Mucosa of descending colon (tissue), 3 donors: Measurements from ENCODE around the gene PCDH9. TPM values are rescaled to one million over a fixed set of nuclear protein-coding genes. Genes with fewer than 3 reads are reported as not detected.

Source experiments
- ATAC-seq: fragments of 200-7000 bp; cut with Tn5 transposase; one replicate; pipeline ENCODE4 v1.9.1; 2020; ENCODE audit warnings: mild to moderate bottlenecking, moderate library complexity
- DNase-seq, 3 donors: peaks; one replicate each; pipeline ENCODE4 v3.0.0-alpha.2; 2020
- H3K36me3 ChIP-seq: fragments of 200-600 bp; one replicate; pipeline ENCODE4 v1.8.0; 2021; ENCODE audit warnings: low read depth, mild to moderate bottlenecking
- H3K4me1 ChIP-seq: fragments of 200-600 bp; one replicate; pipeline ENCODE4 v1.8.0; 2021; ENCODE audit warnings: low read depth, mild to moderate bottlenecking
- H3K4me3 ChIP-seq: fragments of 200-600 bp; one replicate; pipeline ENCODE4 v1.8.0; 2021; ENCODE audit warnings: mild to moderate bottlenecking
- H3K9me3 ChIP-seq: fragments of 200-600 bp; one replicate; pipeline ENCODE4 v1.8.0; 2021; ENCODE audit warnings: mild to moderate bottlenecking
- intact Hi-C, 2 donors: fragments of 100-400 bp; cut with DNase I in 1 of 2; cut with micrococcal nuclease in 1 of 2; formaldehyde crosslinking; loops; one replicate each; pipeline versions ENCODE4 v1.11.0 to v1.11.1; 2022; cut with DNase I, micrococcal nuclease
- total RNA-seq, 3 donors: library from RNA; stranded (reverse); fragmentation: NEBNext Ultra II Directional in 2 of 3; extraction: Animal tissue kit (Norgen Biotek cat#: 25700) in 2 of 3; gene quantifications; one replicate each; pipeline versions ENCODE4 v1.2.1 to v1.2.4, GENCODE V29; 2021 to 2023
- TF ChIP-seq, protein P1 (sequence below): fragments of 200-600 bp; IDR thresholded peaks from one replicate; pipeline ENCODE4 v1.8.0; 2022; ENCODE audit warnings: antibody characterized with exemption, mild to moderate bottlenecking
- donor health status: DM: no; HTN: no; CAD: no; lungs with moderate emphysema.
- donor health status: DM: no; HTN: no; CAD: no.
- donor health status: DM: no; HTN: yes; CAD: no.

PCDH9 gene
- total RNA-seq, 3 donors from 2014 or later: 0.58 to 5.0 (median 0.80) TPM

DNA sequence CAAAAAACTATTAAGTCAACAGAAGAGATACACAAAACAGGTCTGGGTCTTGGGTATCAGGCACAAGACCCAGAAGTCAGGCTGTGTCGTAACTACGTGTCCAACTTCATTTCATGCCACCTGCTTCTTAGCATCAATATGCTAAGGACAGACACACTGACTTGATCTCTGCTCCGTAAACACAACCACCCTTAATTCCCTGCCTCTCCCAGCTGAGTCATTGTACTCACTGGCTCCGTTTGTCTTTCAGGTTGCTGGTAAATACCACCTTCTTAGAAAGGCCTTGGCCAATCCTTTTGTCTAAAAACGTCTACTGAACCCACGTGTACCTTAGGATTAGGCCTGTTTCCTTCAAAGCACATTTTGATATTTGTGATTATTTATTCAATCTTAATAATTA lies 726.2 kb downstream of the PCDH9 start:
- intact Hi-C loops: no loop called here
- peak in 1 of 3 donors; percentile 2 for DNase-seq
- Histone ChIP-seq H3K36me3 (no peaks in the 10 kb centered on the region), H3K4me3 (no peak overlapping the region), H3K9me3 (no peaks in the 10 kb centered on the region), H3K4me1 (no peaks in the 10 kb centered on the region)
- TF ChIP-seq, protein P1, sequence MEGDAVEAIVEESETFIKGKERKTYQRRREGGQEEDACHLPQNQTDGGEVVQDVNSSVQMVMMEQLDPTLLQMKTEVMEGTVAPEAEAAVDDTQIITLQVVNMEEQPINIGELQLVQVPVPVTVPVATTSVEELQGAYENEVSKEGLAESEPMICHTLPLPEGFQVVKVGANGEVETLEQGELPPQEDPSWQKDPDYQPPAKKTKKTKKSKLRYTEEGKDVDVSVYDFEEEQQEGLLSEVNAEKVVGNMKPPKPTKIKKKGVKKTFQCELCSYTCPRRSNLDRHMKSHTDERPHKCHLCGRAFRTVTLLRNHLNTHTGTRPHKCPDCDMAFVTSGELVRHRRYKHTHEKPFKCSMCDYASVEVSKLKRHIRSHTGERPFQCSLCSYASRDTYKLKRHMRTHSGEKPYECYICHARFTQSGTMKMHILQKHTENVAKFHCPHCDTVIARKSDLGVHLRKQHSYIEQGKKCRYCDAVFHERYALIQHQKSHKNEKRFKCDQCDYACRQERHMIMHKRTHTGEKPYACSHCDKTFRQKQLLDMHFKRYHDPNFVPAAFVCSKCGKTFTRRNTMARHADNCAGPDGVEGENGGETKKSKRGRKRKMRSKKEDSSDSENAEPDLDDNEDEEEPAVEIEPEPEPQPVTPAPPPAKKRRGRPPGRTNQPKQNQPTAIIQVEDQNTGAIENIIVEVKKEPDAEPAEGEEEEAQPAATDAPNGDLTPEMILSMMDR: no peak
- ATAC-seq: peak; percentile 54

DNA sequence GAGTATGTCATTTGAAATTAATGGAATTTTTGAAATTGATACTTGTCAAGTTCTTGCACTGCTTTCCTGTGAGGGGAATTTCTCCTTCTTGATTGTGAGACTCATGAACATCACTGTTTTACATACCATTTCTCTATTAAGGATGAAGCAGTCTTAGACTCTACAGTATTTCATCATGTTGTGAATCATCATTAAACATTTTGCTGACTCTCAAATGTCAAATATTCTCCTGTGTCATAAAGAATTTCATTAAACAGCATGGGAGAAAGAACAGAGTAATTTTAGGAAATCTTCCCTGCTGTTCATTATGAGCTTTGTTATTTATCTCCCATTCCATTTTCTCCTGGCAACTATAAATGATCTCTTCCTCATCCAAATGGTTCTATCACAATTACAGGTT lies 729.0 kb downstream of the PCDH9 start:
- Histone ChIP-seq H3K4me1 (no peaks in the 10 kb centered on the region), H3K4me3 (no peak overlapping the region), H3K36me3 (no peaks in the 10 kb centered on the region), H3K9me3 (no peaks in the 10 kb centered on the region)
- no peak for ATAC-seq
- TF ChIP-seq, protein P1: no peak
- intact Hi-C loops: no loop called here
- DNase-seq: no peak

DNA sequence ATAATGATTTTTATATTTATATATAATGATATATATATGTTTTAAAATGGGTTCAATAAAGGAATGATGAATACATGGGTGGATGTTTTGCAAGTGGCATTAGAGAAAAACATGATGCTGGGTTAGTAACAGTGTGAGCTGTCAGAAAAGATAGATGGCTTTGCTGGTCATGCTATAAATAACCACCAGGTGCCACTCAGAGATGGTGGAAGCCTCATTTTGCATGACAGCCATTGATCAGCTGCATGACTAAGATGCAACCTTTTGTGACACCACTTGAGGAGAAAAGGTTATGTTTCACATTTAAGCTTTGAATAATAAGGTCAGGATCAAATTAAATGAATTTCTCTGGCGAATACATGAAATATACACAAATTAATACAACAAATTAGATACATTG lies 737.7 kb downstream of the PCDH9 start:
- DNase-seq: no peak
- TF ChIP-seq, protein P1: no peak
- Histone ChIP-seq H3K4me3 (no peak overlapping the region), H3K9me3 (no peaks in the 10 kb centered on the region), H3K4me1 (no peaks in the 10 kb centered on the region), H3K36me3 (no peaks in the 10 kb centered on the region)
- ATAC-seq: no peak
- intact Hi-C loops: no loop called here

DNA sequence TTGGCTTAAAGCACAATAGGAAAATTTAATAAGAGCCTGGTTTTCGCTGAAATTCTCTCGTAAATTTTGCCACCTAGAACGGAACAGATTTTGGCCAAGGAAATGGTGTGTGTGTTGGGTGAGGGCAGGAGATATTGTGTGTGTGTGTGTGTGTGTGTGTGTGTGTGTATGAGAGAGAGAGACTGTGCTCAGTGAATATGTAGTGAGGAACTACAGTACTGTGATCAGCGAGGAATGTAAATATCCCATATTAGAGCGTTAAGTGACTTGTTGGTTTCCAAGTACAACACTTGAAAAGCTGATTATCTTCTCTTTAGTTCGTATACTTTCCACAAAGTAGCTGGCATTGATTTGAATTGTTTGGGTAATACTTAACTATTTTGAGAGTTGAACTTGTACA lies 738.9 kb downstream of the PCDH9 start:
- intact Hi-C loops: no loop called here
- TF ChIP-seq, protein P1: no peak
- Histone ChIP-seq H3K9me3 (no peaks in the 10 kb centered on the region), H3K4me3 (no peak overlapping the region), H3K36me3 (no peaks in the 10 kb centered on the region), H3K4me1 (no peaks in the 10 kb centered on the region)
- ATAC-seq (no peak), DNase-seq (no peak)

DNA sequence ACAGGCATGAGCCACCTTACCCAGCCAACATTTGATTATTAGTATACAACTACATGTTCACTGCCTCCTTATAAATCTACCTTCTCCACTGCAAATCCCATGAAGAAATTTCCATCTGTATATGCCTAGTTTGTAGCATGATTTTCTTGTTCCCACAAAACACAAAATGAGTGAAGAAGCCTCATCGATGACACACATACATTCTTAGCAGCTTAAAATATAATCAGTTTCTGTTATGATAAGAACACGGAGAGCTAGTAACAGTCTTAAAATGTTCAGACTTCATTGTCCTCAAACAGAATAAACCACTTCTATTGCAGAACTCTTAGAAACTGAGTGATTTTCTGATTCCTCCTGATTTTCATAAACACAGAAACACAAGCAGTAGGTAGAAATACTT lies 740.5 kb downstream of the PCDH9 start:
- intact Hi-C loops: no loop called here
- H3K36me3 ChIP-seq: no peaks in the 10 kb centered on the region
- no peaks in the 10 kb centered on the region for H3K9me3 ChIP-seq
- H3K4me3 ChIP-seq: no peak overlapping the region
- ATAC-seq (no peak), DNase-seq (no peak)
- TF ChIP-seq, protein P1: no peak
- no peaks in the 10 kb centered on the region for H3K4me1 ChIP-seq

DNA sequence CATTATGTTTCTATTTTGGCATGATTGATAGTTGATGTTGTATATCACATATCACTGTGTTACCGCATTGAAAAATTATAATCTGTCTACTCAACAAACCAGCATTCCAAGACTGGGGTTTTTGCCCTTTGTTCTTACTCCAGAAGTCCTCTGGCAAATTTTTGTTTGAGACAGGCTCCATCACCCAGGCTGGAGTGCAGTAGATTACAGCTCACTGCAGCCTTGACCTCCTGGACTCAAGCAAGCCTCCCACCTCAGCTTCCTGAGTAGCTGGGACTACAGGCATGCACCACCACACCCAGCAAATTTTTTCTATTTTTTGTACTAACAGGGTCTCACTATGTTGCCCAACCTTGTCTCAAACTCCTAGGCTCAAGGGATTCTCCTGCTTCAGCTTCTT lies 741.0 kb downstream of the PCDH9 start:
- intact Hi-C loops: no loop called here
- ATAC-seq (no peak), DNase-seq (no peak)
- Histone ChIP-seq H3K4me3 (no peak overlapping the region), H3K36me3 (no peaks in the 10 kb centered on the region), H3K9me3 (no peaks in the 10 kb centered on the region), H3K4me1 (no peaks in the 10 kb centered on the region)
- TF ChIP-seq, protein P1: no peak
